GM21737 (cell line): Measurements from ENCODE around the gene TFEB.

Source experiments
- ATAC-seq: cut with Tn5 transposase; IDR thresholded peaks from one replicate; pipeline ENCODE4 v1.9.1; 2021; ENCODE audit warnings: mild to moderate bottlenecking, moderate library complexity; ENCODE audit not compliant: unreplicated experiment

TFEB gene

DNA sequence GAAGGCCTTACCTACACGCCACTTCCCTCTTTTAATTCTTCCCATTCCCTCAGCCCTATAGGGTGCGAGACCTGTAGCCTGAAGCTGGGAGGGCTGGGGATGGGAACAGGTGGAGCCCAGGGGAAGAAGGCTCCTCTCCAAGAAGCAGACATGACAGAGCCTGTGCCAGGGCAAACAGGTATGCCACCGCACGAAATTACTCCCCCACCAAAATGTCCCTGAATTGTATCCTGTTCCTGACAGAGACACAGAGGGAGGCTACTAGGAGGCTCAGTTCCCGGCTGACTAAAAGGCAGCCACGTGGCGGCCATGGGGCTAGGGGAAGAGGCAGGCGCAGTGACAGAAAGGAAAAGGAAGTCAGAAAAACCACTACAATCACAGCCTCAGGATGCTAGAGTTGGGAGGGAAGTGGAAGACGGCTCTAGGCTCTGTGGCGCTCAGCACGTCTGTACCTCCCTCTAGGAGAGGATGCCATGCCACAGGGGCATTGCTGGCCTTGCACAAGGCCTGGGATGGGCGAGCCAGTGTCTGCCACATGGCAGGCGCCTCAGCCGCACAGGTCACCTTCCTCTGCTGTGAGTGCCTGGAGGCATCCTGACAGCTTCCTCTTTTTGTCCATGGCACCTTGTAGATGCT is 27.7 kb downstream of the TFEB start:
- ATAC-seq, result no peak

DNA sequence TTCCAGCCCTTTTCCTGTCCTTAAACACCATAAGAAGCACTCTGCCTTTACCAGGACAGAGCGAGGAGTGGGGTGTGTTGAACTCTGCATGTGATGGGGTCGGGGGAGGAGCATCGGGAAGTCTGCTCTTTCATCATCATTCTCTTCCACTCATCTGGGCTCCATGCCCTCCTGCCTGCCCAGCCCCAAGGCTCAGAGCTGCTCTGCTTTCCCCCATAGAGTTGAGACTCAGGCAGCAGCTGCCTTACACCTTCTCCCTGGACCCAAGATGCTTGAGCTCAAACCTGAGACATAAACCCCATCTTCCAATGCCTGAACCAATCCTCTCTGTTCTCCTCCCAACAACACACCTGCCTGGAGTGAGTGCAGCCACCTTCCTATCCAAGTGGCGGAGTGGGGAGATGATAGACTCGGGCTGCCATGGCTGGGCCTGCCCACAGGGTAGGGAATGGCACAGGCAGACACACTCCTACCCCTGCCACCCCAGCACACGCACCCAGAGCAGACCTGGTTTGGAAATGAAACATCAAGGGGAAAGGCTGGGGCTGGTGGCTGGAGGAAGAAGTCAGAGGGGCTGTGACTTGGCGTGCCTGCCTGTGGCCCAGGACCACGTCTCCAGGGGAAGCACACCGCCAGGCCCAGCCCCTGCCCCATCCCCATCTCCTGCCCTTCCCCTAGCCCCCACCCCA is 28.4 kb downstream of the TFEB start:
- no peak for ATAC-seq

DNA sequence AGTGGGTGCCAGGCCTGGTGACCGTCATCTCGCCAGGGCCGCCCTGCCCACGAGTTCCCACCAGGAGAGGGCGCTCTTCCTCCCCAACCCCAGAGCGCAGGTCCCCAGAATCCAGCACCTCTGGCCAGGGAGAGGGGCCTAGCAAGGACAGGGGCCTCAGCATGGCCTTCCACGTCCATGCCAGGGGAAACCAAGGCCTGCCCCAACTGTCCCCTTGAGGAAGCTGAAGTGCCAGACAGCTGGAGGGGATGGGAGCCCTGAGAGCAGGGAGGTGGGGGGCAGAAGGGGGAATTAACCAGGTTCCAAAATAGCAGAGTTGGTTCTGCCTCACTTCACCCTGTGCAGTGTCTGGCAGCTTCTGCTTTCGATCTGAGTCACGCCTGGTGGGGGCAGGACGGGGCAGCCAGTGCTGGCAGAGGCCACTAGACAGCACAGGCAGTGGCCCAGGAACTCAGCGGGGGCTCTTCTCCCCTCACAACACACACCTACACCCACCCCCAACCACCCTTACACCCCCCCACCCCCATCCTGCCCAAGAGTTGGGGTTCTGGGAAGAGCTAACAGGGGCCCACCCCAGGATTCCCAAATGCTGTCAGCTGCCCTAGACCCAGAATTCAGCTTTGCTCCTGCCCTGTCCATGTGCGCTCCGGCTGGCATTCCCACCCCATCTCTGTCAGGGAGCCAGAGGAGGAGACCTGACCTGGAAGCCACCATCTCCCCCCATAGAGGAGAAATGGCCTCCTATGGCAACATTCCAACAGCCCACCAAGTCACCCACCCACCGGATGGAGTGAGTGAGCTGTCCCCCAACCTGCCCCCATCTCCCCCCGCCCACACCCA is 29.2 kb downstream of the TFEB start:
- peak; percentile 71 for ATAC-seq

DNA sequence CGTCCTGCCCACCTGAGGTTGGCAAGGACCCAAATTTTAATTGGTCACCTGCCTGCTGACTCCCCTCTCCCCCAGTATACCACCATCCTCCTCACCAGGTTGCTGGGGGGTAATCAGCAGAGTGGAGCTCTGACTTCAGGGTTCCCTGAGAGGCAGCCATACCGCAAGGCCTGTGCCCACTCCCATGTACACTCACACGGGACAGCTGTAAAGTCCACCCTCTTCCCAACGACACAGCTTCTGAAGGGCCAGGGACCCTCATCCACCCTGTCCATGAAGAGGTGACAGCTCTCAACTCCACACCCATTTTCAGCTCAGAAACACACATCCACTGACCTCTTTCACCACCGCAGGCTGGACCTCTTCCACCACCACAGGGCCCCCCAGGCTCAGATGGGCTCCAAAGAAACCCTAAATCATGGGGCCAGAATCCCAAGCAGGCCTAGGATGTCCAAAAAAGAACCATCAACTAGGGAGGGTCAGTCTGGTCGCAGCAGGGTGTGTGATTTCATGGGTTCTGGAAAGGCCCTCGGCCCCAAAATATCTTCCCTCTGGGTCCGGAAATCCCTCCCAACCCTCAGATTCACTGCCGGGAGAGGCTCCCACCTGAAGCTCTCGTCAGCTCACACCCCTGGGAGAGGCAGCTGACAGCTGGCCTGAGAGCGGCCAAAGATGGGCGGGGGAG is 30.0 kb downstream of the TFEB start:
- ATAC-seq, result no peak

DNA sequence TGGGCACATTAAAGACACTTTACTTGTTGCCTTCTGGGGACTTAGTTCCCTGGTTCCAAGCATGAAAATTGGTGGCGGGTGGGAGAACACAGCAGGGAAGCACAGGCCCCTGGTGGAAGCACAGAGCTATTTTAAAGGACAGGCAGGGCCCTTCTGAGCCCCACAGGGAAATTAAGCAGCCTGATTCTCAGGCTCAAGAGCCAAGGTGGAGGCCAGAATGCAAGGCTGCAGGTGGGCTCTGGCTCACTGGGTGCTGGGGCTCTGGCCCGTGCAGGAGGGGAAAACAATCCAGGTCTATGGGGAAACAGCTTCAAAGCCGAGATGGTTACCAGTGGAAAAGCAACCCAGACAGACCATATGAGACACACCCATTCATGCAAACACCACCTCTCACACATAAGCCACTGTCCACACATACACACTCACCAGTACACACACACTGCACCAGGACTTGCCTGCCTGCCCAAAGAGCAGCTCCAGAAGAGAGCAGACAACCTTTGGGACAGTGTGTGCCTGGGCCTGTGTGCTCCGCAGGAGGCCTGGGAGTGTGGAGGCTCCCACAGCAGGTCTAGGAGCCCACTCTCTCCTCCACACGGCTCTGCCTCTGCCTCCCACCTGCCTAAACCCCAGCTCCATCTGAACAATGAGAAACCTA is 30.6 kb downstream of the TFEB start:
- ATAC-seq, result no peak

DNA sequence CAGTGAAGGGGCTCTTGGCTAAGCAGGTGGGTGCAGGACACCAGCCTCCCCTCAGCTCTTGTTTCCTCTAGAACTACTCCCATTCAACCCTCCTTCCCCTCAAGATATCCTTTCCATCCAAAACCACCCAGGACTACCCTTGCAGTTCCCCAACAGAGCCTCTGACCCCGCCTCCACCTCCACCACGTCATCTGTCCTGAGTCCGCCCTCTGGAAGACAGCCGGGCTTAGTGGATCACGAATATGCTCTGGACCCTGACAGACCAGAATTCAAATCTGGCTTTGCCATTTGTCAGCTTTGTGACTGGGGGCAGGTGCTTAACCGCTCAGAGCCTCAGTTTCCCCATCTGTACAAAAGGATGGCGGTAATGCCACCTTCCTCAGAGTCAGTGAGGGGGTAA is 31.4 kb downstream of the TFEB start:
- no peak for ATAC-seq

DNA sequence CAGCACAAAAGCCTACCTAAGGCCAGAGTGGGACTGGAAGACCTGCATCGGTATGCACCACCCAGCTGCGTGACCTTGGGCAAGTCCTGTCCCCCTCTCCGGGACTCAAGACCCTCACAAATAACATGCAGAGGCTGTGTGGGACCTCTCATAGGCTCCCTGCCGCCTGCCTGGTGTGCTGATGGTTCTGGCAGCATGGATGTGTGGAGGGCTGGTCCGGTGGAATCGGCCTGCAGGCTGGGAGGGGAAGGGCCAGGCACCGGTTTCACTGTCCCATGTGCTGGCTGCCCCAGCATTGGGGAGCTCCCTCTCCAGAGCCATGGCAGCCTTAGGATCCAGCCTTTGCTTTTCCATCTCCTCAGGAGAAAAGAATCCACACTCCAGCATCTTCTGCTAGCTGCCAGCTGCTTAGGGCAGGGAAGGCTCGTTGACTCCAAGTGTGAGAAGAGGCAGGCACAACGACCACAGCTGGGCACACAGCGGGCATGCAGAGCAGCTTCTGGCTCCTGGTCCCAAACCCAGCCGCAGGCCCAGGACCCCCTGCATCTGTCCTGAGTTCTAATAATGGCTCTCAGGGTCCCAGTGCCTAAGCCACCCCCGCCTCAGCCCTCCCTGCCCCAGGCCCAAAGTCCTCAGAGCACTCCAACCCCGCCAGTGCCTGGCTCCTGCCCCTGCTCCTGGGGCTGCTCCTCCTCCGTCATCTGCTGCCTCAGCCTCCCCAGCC is 32.5 kb downstream of the TFEB start:
- no peak for ATAC-seq

DNA sequence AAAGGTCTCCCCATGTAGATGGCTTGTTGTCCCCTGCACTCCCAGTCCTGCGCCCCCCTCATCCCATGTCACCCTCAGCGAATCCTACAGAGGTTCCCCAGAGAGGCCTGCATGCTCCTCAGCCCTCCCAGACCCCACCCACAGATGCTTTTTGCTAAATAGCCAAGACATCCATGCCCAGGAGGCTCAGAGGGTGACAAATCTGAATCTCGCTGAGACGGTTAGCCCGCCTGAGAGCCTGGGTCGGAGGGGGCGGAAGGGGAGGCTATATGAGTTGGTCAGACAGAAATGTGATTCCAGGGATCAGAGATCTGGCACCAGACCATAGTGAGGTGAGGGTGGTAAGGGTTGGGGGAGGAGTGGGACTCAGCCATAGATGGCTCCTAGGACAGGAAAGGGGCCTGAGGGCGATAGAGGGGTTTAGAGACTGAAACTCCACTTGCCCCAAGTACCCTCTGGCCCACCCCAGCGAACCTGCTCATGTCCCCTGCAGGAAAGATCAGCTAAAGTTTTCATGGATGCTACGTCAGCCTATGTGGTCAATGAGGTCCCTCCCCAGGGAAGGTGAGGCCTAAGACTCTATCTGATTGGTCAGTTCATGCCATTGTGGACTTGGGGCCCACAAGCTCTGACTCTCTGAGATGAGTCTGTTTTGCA is 33.2 kb downstream of the TFEB start:
- ATAC-seq, result no peak

DNA sequence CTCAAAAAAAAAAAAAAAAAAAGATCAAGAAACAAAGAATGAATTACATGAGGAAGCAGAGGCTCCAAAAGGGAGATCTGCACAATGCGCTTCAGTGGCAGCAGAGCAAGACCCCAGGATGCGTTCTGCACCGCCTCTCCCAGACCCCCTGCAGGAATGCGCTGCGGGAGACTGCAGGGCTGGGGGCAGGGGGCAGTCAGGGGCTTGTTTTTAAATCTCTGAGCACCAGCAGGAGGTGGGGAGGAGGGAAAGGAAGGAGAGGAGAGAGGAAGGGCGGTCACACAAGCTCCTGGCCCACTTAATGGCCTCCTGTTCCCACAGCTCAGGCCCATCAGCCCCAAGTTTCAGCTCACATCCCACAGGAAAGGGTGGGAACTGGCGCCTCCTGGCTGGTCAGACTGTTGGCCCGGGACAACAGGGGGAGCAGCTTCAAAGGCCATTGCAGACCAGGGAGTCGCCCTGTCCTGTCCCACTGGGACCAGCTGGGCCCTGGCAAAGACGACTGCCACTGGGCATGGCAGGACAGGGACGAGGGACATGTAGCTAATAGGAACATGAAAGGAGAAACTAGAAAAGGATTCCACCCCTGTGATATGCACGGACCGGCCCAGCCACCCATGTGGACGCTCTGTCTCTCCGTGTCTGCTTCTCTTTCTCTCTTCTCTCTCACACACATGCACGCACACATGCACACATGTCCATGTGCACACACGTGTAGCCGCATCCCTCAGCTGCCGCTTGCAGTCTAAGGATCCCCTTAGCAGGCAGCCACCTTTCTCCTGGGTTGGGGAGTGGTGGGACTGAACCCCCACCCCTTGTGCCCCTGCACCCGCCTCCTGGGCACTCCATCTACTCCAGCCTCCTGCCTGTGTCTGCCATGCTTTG is 34.7 kb downstream of the TFEB start:
- no peak for ATAC-seq

DNA sequence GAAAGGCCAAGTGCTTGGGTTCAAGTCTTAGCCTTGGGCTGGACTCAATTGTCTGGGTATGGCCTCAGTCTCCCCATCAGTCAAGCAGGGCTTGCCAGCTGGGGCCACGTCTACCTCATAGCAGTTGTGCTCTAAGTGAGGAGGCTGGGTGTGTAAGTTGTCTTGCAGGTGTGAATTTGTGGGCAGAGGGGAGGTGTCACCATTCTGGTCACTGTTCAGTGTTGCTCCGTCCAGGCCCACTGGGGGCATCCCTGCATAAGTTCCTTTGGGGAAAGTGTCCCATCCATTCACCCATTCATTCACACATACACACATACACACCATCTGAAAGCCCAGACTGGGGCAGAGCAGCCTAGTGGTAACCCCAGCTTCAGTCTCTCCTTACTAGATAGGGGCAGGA is 36.3 kb downstream of the TFEB start:
- no peak for ATAC-seq

DNA sequence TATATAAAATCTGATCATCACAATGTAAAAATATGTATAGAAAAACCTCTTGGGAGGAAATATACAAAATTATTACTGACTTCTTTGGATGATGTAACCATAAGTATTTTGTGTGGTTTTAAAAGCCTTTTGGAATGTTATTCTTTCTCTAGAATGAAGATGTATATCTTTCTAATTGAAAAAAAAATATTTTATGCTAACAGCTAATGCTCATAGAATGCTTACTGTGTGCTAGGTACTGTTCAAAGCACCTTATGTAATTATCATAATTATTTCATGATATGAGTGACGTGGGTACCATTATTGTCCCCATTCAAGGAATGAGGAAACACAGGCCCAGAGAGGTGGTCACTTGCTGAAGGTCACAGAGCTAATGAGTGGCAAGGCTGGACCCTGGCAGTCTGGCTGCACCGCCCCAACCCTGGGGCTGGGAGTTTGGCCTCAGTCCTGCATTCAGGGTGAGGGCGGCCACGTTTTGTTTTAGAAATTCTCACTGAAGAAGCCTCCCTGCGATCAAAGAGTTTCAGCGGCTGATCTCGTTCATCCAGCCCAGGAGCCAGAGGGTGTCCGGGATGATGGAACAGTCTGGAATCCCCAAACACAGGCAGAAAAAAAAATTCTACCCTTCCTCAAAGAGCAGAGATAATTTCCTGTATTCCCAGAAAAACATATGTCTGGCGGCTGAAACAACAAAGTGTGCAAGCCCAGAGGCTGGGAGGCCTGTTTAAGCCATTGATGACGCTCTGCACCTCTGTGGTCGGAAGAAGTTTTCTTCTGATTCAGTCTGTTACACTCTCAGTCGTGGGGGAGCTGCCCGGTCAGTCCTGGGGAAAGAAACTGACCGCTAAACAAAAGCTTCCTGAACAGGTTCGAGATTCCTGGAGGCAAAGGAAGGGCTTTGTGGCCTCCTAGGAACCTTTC is 37.3 kb downstream of the TFEB start:
- no peak for ATAC-seq

DNA sequence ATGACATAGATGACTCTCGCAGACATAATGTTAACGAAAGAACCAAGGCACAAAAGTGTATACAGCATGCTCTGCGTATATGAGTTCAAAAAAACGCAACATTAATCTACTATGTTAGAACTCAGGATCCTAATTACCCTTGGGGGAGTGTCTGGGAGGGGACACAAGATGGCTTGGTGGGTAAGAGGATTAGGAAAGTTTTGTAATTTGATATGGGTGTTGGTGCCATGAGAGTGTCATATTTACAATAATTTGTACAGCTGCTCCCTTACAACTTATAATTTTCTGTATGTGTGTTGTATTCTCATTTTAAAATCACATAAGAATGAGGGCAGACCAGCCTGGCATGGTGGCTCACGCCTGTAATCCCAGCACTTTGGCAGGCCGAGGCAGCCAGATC is 38.6 kb downstream of the TFEB start:
- ATAC-seq, result no peak

DNA sequence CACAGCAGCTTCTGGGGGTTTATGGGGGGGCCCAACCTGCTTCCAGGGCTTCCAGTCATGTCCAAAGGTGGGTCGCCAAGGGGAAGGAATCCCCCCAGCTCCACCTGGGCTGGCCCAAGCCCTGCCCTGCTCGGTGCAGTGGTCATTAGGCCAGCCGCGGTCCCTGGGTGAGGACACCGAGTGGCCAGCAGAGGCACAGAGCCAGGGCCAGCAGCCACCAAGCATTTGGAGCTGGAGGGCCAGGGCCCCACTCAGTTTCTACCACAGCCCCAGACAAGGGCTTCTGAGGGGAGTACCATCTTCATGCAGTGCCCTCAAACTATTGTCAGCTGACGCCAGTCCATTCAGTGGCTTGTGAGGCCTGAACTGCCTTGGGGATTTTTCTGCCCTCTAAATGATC is 39.6 kb downstream of the TFEB start:
- ATAC-seq, result no peak

DNA sequence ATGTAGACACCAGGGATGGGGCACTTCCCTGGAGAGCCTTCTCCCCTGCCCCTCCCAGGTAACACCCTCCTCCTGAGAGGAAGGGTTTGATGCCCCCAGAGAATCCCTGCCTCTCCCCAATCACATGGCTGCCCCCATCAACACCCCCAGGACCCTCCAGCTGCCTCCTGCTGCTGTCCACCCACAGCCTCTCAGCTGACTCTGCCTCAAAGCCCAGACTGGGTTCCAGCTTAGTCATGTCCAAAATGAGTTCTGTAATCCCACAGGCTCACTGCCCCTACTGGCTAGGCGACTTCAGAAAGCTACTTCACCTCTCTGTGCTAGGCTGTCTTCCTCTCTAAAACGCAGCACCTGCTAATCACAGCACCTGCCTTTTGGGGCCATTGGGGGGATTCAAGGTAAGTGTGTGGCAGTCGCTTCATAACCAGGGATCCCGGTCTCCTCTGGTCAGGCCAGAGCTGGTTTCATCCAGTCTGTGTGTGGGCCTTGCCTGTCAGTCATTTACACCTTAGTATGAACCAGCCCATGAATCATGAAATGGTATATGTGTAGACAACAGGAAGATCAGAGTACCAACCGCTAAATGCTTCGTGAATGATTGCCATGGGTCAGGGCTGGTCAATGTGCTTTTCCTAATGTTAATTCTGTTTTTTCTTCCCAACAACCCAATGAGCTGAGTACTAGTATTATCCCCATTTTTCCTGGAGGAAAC is 40.4 kb downstream of the TFEB start:
- ATAC-seq, result no peak

DNA sequence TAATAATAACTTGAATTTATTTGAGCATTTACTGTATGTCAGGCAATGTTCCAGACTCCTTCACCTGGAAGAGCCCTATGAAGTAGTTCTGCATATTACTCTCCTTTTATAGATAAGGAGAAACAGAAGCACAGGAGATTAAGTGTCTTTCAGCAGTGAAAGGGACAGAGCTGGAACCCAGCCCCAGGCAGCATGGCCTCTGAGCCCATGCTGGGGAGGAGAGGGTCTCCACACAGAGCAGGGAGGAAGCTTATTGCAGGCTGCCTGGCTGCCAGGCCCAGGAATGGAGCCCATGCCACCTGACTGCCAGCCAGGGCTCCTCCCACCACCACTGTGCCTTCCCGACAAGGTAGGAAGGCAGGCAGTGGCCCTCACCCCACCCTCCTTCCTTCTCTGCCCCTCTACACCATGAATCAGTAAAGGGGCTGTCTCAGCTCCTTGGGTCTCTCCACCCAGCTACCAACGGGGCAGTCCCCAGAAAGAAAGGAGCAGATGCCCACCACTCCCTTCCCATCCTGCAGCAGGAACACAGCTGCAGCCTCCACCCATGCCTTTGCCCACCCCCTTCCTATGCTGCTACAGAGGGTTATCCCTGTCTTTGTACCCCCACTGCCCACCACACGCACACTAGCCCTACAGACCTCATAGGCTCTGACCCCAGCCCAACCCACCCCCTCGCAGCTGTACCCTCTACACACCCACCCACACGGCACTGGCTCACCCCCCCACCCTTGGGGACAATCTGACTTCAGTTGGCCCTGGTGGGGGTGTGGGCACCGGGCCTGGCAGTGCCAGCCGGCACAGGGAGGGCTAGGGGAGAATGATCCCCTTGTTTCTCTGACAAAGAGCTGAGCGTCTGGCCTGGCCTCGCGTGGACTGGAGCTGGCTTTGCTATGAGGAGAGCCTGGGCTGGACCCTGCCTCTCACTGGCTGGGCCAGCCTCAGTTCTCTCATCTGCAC is 41.8 kb downstream of the TFEB start:
- ATAC-seq, result no peak

DNA sequence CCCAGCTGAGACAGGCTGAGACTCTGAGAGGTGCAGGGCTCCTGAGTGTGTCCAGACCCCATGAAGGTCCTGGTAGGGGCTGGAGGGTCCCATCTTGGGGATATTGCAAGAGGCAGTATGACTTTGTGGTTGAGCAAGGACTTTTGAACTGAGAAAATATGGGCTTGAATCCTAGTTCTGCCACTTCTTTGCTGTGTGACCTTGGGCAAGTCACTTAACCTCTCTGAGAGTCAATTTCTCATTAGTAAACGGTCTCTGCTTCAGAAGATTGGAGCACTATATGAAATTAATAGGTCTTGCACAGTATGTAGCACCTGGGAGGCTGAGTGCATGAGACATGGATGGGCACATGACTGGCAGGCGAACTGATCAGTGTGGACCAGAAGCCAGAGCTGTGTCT is 42.7 kb downstream of the TFEB start:
- no peak for ATAC-seq
